NCI-H2171 treated with DMSO at 0.1 percent for 48 hours (cell line): Measurements from ENCODE around the gene COG1.

Experiments used
- DNase-seq: peaks from one replicate; lab custom pipeline; 2025; lab: John Stamatoyannopoulos, UW

The COG1 gene

GRCh38 chr17:73228748-73229236 lies 35.9 kb downstream of the COG1 start:
- DNase-seq: no peak

GRCh38 chr17:73230088-73230487 lies 37.2 kb downstream of the COG1 start:
- no peak for DNase-seq

- DNase-seq: no peak
These were observed 38.5 kb downstream of the COG1 start for GRCh38 chr17:73231395-73231794.

- DNase-seq: peak; percentile 97
These were observed 39.2 kb downstream of the COG1 start for GRCh38 chr17:73231841-73232586.

- no peak for DNase-seq
These were observed 39.9 kb downstream of the COG1 start for GRCh38 chr17:73232587-73233373.

- no peak for DNase-seq
These were observed 41.9 kb downstream of the COG1 start for GRCh38 chr17:73234736-73235135.

- no peak for DNase-seq
These were observed 44.9 kb downstream of the COG1 start for GRCh38 chr17:73237714-73238113.

GRCh38 chr17:73240561-73240960 lies 47.7 kb downstream of the COG1 start:
- no peak for DNase-seq

- DNase-seq: no peak
These were observed 54.9 kb downstream of the COG1 start for GRCh38 chr17:73247726-73248125.

- no peak for DNase-seq
These were observed 55.7 kb downstream of the COG1 start for GRCh38 chr17:73248532-73248931.

GRCh38 chr17:73249700-73250099 lies 56.8 kb downstream of the COG1 start:
- peak; percentile 20 for DNase-seq

GRCh38 chr17:73250851-73251640 lies 58.2 kb downstream of the COG1 start:
- DNase-seq: no peak

GRCh38 chr17:73251871-73252270 lies 59.0 kb downstream of the COG1 start:
- no peak for DNase-seq

GRCh38 chr17:73255671-73256181 lies 62.9 kb downstream of the COG1 start:
- peak; percentile 48 for DNase-seq

- no peak for DNase-seq
These were observed 63.4 kb downstream of the COG1 start for GRCh38 chr17:73256220-73256619.

GRCh38 chr17:73257516-73257915 lies 64.7 kb downstream of the COG1 start:
- no peak for DNase-seq
